HepG2 (cell line): ENCODE results near the gene AKT3.

Experiments used
- CTCF ChIP-seq: sonication (generic); formaldehyde crosslinking; IDR thresholded peaks from 2 replicates; pipeline ENCODE4 v1.5.0; 2020; ENCODE audit warnings: mild to moderate bottlenecking, missing genetic modification reagents, moderate library complexity
- TMF1 ChIP-seq: sonication (generic); formaldehyde crosslinking; IDR thresholded peaks from 2 replicates; pipeline ENCODE4 v1.8.1; 2022; ENCODE audit warnings: low read depth, missing genetic modification reagents
- TOPORS ChIP-seq: sonication (generic); formaldehyde crosslinking; IDR thresholded peaks from 2 replicates; pipeline ENCODE4 v1.8.0; 2023; ENCODE audit warnings: mild to moderate bottlenecking, missing genetic modification reagents

DNA sequence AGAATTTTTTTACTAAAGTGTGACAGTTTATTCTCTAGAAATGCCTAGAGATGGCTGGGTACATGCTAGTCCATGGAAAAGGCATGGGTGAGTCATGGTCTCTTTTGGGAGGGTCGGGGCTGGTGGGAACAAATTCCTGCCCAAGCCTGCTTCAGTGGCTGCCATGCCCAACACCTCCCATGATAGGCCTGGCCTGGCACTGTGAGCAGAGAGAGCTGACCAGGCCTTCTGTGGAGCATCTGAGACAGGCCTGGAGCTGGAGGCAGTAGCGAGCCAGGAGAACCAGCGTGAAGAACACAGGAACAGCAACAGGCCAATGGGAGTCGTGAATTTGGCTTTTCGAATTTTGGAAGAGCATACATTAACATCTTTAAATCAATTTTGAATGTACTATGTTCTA, 385.0 kb downstream of the AKT3 start:
- TF ChIP-seq TMF1: no peak
- no peak for TF ChIP-seq CTCF
- no peak for TF ChIP-seq TOPORS (CRISPR knock-in tag)
